Lower lobe of right lung (tissue), 2 donors: ENCODE measurements around the gene FHIP2A. TPM values are rescaled to one million over a fixed set of nuclear protein-coding genes. Genes with fewer than 3 reads are reported as not detected.

ENCODE experiments used
- ATAC-seq, 2 donors: fragments of 200-7000 bp; cut with Tn5 transposase; one replicate each; pipeline ENCODE4 v1.9.1; 2020 to 2022; ENCODE audit warnings: mild to moderate bottlenecking in 2 of 2, moderate library complexity in 2 of 2
- DNase-seq: peaks from one replicate; pipeline ENCODE4 v3.0.0-alpha.2; 2020
- H3K27ac ChIP-seq: fragments of 200-600 bp; one replicate; pipeline ENCODE4 v1.8.0; 2022
- H3K27me3 ChIP-seq: fragments of 200-600 bp; one replicate; pipeline ENCODE4 v1.8.0; 2022; ENCODE audit warnings: low read depth
- H3K36me3 ChIP-seq: fragments of 200-600 bp; one replicate; pipeline ENCODE4 v1.8.0; 2022; ENCODE audit warnings: mild to moderate bottlenecking
- H3K4me1 ChIP-seq: fragments of 200-600 bp; one replicate; pipeline ENCODE4 v1.8.0; 2022
- H3K4me3 ChIP-seq: fragments of 200-600 bp; one replicate; pipeline ENCODE4 v1.8.0; 2022; ENCODE audit warnings: mild to moderate bottlenecking
- H3K9me3 ChIP-seq: fragments of 200-600 bp; one replicate; pipeline ENCODE4 v1.8.0; 2022
- CTCF ChIP-seq: fragments of 200-600 bp; IDR thresholded peaks from one replicate; pipeline ENCODE4 v1.8.0; 2022; ENCODE audit warnings: antibody characterized with exemption, mild to moderate bottlenecking
- intact Hi-C: fragments of 100-400 bp; cut with DNase I; formaldehyde crosslinking; loops from one replicate; pipeline ENCODE4 v1.11.0; 2022
- total RNA-seq: library from RNA; stranded (reverse); fragmentation: NEBNext Ultra II Directional; extraction: Animal tissue kit (Norgen Biotek cat#: 25700); gene quantifications from one replicate; pipeline ENCODE4 v1.2.1, GENCODE V29; 2021
- donor health status: DM: no; HTN: yes; CAD: no; lungs with severe emphysema.

FHIP2A gene
- total RNA-seq, 1 donor from 2014 or later = 23.6 TPM

- no peaks in the 10 kb centered on the region for H3K9me3 ChIP-seq
- H3K4me3 ChIP-seq = no peak overlapping the region
- H3K27ac ChIP-seq = no peak overlapping the region
- H3K36me3 ChIP-seq = peaks cover 10% of the 10 kb centered on the region
- ATAC-seq (no peak), DNase-seq (no peak)
- H3K4me1 ChIP-seq = no peaks in the 10 kb centered on the region
- H3K27me3 ChIP-seq = no peaks in the 10 kb centered on the region
- intact Hi-C loops = no loop called here
- no peak for TF ChIP-seq CTCF
These were observed 47.9 kb downstream of the FHIP2A start for GRCh38 chr10:114869520-114869892.

- Histone ChIP-seq H3K27ac (no peak overlapping the region), H3K9me3 (no peaks in the 10 kb centered on the region), H3K36me3 (no peaks in the 10 kb centered on the region), H3K4me1 (no peaks in the 10 kb centered on the region), H3K4me3 (no peak overlapping the region), H3K27me3 (no peaks in the 10 kb centered on the region)
- DNase-seq (no peak), ATAC-seq (no peak)
- intact Hi-C loops = no loop called here
- no peak for TF ChIP-seq CTCF
These were observed 48.9 kb downstream of the FHIP2A start for GRCh38 chr10:114870486-114870885.

- intact Hi-C loops = no loop called here
- DNase-seq (no peak), ATAC-seq (no peak)
- no peaks in the 10 kb centered on the region for H3K36me3 ChIP-seq
- TF ChIP-seq CTCF = no peak
- H3K27ac ChIP-seq = no peak overlapping the region
- H3K27me3 ChIP-seq = no peaks in the 10 kb centered on the region
- H3K4me3 ChIP-seq = no peak overlapping the region
- H3K4me1 ChIP-seq = peaks cover 1% of the 10 kb centered on the region
- no peaks in the 10 kb centered on the region for H3K9me3 ChIP-seq
These were observed 49.8 kb downstream of the FHIP2A start for GRCh38 chr10:114871379-114871778.

Other genes starting within 250 kb of the FHIP2A start
- gene ABLIM1, start 163.5 kb upstream of the FHIP2A start, total RNA-seq = 106 TPM
- 13.1 TPM for gene TRUB1, start 116.4 kb downstream of the FHIP2A start, total RNA-seq